OCI-LY7 (cell line): ENCODE measurements around the gene DNAH11. TPM values are rescaled to one million over a fixed set of nuclear protein-coding genes. Genes with fewer than 3 reads are reported as not detected.

Source experiments
- BruUV-seq: library from RNA; stranded (reverse); fragments of 400-500 nt; replicated peaks from 2 replicates; lab custom pipeline; 2021; lab: Mats Ljungman, UMichigan
- CTCF ChIA-PET: fragments of 300-600 bp; sonication (Branson Sonifier 250); formaldehyde crosslinking; loops from one replicate; lab custom pipeline; 2022; ENCODE audit warnings: antibody characterized with exemption; ENCODE audit not compliant: unreplicated experiment; lab: Charles Lee
- POLR2A ChIA-PET: fragments of 300-600 bp; sonication (Branson Sonifier 250); formaldehyde crosslinking; loops from one replicate; lab custom pipeline; 2022; ENCODE audit warnings: antibody characterized with exemption; lab: Charles Lee
- DNase-seq: peaks from one replicate; pipeline ENCODE4 v3.0.0-alpha.2; 2015; ENCODE audit warnings: low spot score
- H2AFZ ChIP-seq: fragments of 200-600 bp; sonication (generic), shearing (Covaris generic); 2 replicates; pipeline ENCODE4 v1.6.1; 2014; ENCODE audit warnings: mild to moderate bottlenecking, antibody characterized with exemption, low read length, moderate library complexity
- H3K27ac ChIP-seq: fragments of 200-600 bp; sonication (generic); 2 replicates; pipeline ENCODE4 v1.5.1; 2014; ENCODE audit warnings: mixed run types, low read depth, mild to moderate bottlenecking, moderate library complexity, low read length, inconsistent platforms; ENCODE audit not compliant: poor library complexity, severe bottlenecking
- H3K36me3 ChIP-seq: fragments of 200-600 bp; sonication (generic); 2 replicates; pipeline ENCODE4 v1.6.1; 2014; ENCODE audit warnings: mild to moderate bottlenecking, antibody characterized with exemption, low read length, moderate library complexity, mixed read lengths; ENCODE audit not compliant: insufficient read depth
- H3K4me1 ChIP-seq: fragments of 200-600 bp; sonication (generic); 2 replicates; pipeline ENCODE4 v1.5.1; 2014; ENCODE audit warnings: mild to moderate bottlenecking, low read length; ENCODE audit not compliant: insufficient read depth, poor library complexity, severe bottlenecking
- H3K4me2 ChIP-seq: fragments of 200-600 bp; sonication (generic); 2 replicates; pipeline ENCODE4 v1.6.1; 2014; ENCODE audit warnings: mild to moderate bottlenecking, low read length
- H3K4me3 ChIP-seq: fragments of 200-600 bp; sonication (generic); 2 replicates; pipeline ENCODE4 v1.5.1; 2014; ENCODE audit warnings: mild to moderate bottlenecking, low read depth, low read length; ENCODE audit not compliant: poor library complexity, severe bottlenecking
- H3K79me2 ChIP-seq: fragments of 200-600 bp; sonication (generic); 2 replicates; pipeline ENCODE4 v1.6.1; 2016; ENCODE audit warnings: low read depth, mild to moderate bottlenecking, low read length, moderate library complexity, mixed read lengths; ENCODE audit not compliant: insufficient read depth
- H3K9me2 ChIP-seq: fragments of 200-600 bp; sonication (generic); 2 replicates; pipeline ENCODE4 v1.6.1; 2016; ENCODE audit warnings: mild to moderate bottlenecking, low read length, mixed read lengths; ENCODE audit not compliant: insufficient read depth
- H3K9me3 ChIP-seq: fragments of 200-600 bp; sonication (generic); 2 replicates; pipeline ENCODE4 v1.6.1; 2014; ENCODE audit warnings: mild to moderate bottlenecking, mixed run types, low read length, mixed read lengths
- H4K20me1 ChIP-seq: fragments of 200-600 bp; sonication (generic); 2 replicates; pipeline ENCODE4 v1.6.1; 2014; ENCODE audit warnings: mild to moderate bottlenecking, antibody characterized with exemption, low read length, moderate library complexity, mixed read lengths; ENCODE audit not compliant: insufficient read depth
- EZH2phosphoT487 ChIP-seq: fragments of 200-600 bp; sonication (generic); IDR thresholded peaks from 2 replicates; pipeline ENCODE4 v1.6.1; 2018; ENCODE audit warnings: low read depth, borderline replicate concordance, mild to moderate bottlenecking, mixed run types, antibody characterized with exemption, low read length, moderate library complexity, mixed read lengths
- intact Hi-C: fragments of 100-400 bp; cut with micrococcal nuclease; formaldehyde crosslinking; loops from one replicate; pipeline ENCODE4 v1.10.0; 2022; ENCODE audit not compliant: unreplicated experiment
- total RNA-seq, 2 experiments: library from RNA; depleted of rRNA in 1 of 2; stranded (reverse); fragments of >200 nt in 1 of 2; shearing (Covaris generic) in 1 of 2; gene quantifications; 2 replicates each; pipeline ENCODE4 v1.2.3, GENCODE V29; 2014 to 2022
- TF ChIP-seq, protein P1 (sequence below): fragments of 200-600 bp; sonication (generic); conservative IDR thresholded peaks from 2 replicates; pipeline ENCODE4 v1.5.1; 2014; ENCODE audit warnings: mild to moderate bottlenecking, antibody characterized with exemption, low read length, moderate library complexity, mixed read lengths

The DNAH11 gene
- total RNA-seq, 2 experiments from 2014 or later = not detected

DNA sequence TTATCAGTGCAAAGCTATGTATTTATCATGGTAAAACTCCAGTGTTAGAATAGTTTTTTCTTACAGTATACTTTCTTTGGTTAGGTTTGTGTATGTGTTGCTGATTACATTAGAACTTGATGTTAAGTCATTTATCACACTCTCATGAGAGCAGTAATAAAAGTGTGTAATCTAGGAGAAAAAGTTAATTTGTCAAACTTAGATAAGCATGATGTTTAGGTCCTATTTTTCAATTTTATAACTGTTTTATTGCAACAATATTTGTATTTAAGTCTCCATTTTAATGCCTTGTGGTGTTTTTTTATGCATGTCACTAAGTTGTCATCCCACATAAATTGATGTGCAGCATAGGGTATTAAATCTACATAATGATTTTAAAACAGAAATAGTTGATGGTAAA is 28.8 kb upstream of the DNAH11 start:
- BruUV-seq = no TSS peak
- intact Hi-C loops = no loop called here
- no peaks in the 10 kb centered on the region for H3K9me3 ChIP-seq
- H4K20me1 ChIP-seq = no peaks in the 10 kb centered on the region
- no peaks in the 10 kb centered on the region for H3K79me2 ChIP-seq
- peaks cover 23% of the 10 kb centered on the region; the same call in 1 of the 2 replicates for H3K36me3 ChIP-seq
- no peaks in the 10 kb centered on the region for H3K4me1 ChIP-seq
- no peak overlapping the region for H2AFZ ChIP-seq
- H3K4me3 ChIP-seq = no peak overlapping the region
- H3K9me2 ChIP-seq = no peaks in the 10 kb centered on the region
- no peak for DNase-seq
- POLR2A ChIA-PET = no interaction called here
- H3K27ac ChIP-seq = no peak overlapping the region
- CTCF ChIA-PET = no interaction called here
- no peak overlapping the region for H3K4me2 ChIP-seq
- TF ChIP-seq EZH2phosphoT487 = no peak
- TF ChIP-seq, protein P1, sequence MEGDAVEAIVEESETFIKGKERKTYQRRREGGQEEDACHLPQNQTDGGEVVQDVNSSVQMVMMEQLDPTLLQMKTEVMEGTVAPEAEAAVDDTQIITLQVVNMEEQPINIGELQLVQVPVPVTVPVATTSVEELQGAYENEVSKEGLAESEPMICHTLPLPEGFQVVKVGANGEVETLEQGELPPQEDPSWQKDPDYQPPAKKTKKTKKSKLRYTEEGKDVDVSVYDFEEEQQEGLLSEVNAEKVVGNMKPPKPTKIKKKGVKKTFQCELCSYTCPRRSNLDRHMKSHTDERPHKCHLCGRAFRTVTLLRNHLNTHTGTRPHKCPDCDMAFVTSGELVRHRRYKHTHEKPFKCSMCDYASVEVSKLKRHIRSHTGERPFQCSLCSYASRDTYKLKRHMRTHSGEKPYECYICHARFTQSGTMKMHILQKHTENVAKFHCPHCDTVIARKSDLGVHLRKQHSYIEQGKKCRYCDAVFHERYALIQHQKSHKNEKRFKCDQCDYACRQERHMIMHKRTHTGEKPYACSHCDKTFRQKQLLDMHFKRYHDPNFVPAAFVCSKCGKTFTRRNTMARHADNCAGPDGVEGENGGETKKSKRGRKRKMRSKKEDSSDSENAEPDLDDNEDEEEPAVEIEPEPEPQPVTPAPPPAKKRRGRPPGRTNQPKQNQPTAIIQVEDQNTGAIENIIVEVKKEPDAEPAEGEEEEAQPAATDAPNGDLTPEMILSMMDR = no peak

DNA sequence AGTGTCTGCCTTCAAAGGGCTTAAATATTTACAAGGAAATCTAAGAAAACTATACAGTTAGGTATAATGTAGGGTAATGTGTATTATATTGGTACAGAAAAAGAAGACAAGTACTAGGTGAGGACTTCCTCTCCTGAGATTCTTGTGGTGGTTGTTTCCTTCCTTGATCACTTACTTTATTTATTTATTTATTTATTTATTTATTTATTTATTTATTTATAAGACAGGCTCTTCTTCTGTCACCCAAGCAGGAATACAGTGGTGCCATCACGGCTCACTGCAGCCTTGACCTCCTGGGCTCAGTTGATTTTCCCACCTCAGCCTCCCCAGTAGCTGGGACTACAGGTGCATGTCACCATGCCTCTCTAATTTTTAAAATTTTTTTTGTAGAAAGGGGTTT is 18.2 kb upstream of the DNAH11 start:
- no peak for DNase-seq
- H4K20me1 ChIP-seq = no peaks in the 10 kb centered on the region
- ChIA-PET POLR2A (interaction anchor here (0.6 kb wide), 1 partner anchor 1517 kb away, joined by 3 read pairs; no protein-coding TSS in a partner anchor), CTCF (no interaction called here)
- H3K79me2 ChIP-seq = no peaks in the 10 kb centered on the region
- H3K27ac ChIP-seq = no peak overlapping the region
- no TSS peak for BruUV-seq
- H3K9me3 ChIP-seq = no peaks in the 10 kb centered on the region
- no peaks in the 10 kb centered on the region for H3K36me3 ChIP-seq
- H3K9me2 ChIP-seq = no peaks in the 10 kb centered on the region
- H3K4me3 ChIP-seq = no peak overlapping the region
- no peak overlapping the region for H2AFZ ChIP-seq
- TF ChIP-seq, protein P1 = no peak
- TF ChIP-seq EZH2phosphoT487 = no peak
- no peaks in the 10 kb centered on the region for H3K4me1 ChIP-seq
- intact Hi-C loops = no loop called here
- no peak overlapping the region for H3K4me2 ChIP-seq

DNA sequence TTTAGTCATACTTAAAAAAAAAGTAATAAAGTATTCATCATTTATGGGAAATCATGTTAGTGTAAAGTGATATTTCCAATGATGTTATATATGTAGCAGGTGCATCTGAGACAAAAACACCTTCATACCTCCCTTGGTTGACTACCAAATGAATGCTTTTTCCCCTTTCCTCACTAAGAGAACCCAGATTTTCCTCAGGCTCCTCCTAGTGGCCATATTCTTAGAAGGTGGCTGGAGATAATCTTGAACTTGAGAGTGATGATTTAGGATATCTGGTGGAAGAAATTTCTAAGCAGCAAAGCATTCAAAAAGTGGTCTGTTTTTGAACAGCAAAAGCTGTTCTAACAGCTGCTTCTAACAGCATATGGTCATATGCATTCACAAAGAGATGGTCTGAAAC is 16.8 kb upstream of the DNAH11 start:
- POLR2A ChIA-PET = no interaction called here
- Histone ChIP-seq H3K4me1 (no peaks in the 10 kb centered on the region), H3K79me2 (no peaks in the 10 kb centered on the region), H3K36me3 (no peaks in the 10 kb centered on the region), H3K9me2 (no peaks in the 10 kb centered on the region), H4K20me1 (no peaks in the 10 kb centered on the region), H3K27ac (no peak overlapping the region), H2AFZ (no peak overlapping the region), H3K4me3 (no peak overlapping the region), H3K9me3 (no peaks in the 10 kb centered on the region), H3K4me2 (no peak overlapping the region)
- CTCF ChIA-PET = no interaction called here
- no TSS peak for BruUV-seq
- intact Hi-C loops = no loop called here
- TF ChIP-seq, protein P1 = peak; percentile 67
- TF ChIP-seq EZH2phosphoT487 = no peak
- peak; percentile 18 for DNase-seq
